Endothelial cell of hepatic sinusoid (primary cell): Measurements from ENCODE around the gene RIN3.

Experiments
- in situ Hi-C: cut with HindIII; loops from 2 replicates; pipeline ENCODE4 v1.10.0; 2017; ENCODE audit warnings: low sequenced_read_pairs

Gene RIN3

DNA sequence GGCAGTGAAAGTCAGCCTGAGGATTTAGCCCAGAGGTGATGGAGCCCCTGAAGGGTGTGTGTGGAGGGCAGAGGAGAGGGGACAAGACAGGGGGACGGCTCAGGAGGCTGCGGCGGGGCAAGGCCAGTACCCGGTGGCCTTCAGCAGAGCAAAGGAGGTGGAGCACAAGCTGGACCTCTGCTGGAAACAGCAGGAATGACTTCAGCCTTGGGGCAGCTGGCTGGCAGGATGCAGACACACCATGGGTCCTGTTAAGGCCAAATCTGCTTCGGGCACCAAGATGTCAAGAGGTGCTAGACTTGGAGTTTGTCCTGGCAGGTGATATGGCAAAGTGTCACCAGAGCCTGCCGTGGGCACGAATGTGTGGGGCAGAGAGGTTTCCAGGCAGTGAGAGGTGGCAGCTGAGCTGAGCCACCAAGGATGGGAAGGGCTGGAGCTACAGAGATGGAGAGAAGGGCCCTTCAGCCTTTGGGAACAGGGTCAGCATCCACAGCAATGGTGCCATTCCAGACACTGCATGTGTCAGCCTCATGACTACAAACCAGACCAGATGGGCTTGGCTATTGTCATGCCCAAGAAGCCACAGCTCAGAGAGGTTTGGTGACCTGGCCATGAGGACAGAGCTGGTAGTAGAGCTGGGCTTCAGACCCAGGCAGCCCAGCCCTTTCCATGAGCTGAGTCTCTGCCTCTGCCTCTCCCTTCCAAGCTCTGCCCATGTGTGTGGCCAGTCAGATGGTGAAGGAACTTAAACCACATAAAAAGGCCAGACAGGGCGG is 142.9 kb downstream of the RIN3 start:
- in situ Hi-C loops, result no loop called here

DNA sequence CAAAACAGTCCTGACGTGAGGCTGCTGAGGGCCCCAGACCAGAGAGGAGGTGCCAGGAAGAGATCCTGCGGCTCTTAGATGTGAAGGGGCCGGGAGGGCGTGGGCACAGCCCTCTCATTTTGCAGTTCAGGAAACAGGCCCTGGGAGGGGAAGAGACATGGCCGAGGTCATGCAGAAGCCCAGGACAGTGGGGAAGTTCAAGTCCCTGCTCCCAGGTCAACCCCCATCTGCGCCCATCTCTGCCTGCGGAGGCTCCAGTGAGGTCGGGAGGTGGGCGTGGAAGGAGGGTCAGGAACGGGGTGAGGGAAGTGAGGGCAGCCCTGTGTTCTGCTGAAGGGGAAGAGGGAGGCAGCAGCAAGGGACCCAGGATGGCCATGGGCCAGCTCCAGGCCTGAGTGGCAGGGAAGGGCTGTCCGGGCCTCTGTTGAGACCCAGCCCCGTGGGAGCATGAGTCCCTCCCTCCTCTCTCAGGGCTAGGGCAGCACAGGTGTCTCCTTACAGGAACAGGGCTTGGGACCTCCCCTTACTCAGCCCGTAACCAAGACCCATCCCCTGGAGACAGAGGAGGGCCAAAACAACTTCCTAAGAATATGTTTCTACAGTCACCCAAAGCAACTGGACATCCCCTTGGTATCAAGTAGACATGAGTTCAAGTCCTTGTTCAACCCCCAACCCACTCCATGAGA is 144.0 kb downstream of the RIN3 start:
- in situ Hi-C loops, result no loop called here

DNA sequence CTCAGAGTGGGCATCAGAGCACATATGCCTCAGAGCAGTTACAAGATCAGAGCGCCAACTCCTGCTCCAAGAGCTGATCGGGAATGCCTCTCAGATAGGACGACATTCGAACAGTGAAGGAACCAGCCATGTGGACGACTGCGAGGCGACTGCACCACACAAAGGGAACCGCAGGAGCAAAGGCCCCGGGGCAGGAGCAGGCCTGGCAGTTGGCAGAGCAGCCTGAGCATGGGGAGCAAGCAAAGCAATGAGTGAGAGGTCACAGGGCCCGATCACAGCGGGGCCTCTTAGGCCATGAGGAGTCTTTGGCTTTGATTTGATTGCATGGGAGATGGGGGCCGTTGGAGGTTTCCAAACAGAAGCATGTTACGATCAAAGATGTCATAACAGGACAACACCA is 144.6 kb downstream of the RIN3 start:
- in situ Hi-C loops, result no loop called here

DNA sequence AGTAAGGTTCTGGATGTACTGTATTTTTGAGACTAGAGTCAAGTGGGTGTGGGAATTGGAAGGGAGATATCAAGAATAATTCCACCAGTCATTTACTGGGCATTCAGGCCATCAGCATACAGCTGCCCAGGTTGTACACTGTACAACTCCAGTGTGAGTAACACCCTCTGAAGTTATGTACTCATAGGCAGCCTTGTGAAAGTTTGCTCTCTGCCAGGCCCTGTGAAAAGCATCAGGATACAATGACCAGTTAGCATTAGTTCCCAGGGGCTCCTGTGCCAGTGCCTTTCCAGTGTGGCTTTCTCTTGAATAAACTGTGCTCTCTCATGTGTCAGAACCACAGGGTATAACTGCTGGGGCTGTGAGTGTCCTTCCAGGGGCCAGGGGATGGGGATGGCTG is 145.1 kb downstream of the RIN3 start:
- in situ Hi-C loops, result no loop called here

DNA sequence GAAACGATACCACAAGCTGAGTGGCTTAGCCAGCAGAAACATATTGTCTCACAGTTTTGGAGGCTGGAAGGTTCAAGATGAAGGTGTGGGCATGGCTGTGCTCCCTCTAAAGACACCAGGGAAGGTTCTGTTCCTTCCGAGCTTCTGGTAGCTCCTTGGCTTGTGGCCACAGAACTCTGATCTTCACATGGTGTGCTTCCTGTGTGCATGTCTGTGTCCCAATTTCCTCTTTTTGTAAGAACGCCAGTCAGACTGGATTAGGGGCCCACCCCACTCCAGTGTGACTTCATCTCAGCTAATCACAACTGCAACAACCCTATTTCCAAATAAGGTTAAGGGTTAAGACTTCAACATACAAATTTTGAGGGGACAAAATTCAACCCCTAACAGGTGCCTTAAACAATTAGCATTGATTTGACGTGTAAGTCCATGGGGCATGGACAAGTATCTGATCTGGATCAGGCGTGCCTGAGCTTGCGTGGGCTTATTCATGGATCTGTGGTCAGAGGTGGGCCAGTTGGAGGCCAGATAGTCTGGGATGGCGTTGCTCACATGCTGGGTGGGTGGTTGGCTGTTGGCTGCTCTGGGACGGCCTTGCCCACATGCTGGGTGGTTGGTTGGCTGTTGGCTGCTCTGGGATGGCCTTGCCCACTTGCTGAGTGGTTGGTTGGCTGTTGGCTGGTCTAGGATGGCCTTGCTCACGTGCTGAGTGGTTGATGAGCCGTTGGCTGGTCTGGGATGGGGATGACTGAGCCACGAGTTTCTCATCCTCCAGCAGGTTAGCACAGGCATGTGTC is 146.4 kb downstream of the RIN3 start:
- in situ Hi-C loops, result no loop called here

DNA sequence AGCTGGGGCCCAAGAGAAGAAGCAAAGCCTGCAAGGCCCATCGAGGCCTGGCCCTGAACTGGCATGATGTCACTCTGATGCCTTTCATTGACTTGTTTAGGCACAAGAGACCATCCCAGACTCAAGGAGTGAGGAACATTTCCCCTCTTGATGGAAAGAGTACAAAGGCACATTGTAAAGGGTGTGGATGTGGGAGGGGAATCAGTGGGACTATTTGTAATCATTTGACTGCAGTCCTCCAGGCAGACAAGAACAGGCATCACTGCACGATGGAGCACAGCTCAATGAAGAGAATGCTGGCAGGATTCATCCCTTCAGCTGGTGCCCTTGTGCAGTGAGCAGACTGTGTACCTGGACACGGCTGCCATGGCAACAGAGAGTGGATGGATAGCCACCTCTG is 147.0 kb downstream of the RIN3 start:
- in situ Hi-C loops, result no loop called here

DNA sequence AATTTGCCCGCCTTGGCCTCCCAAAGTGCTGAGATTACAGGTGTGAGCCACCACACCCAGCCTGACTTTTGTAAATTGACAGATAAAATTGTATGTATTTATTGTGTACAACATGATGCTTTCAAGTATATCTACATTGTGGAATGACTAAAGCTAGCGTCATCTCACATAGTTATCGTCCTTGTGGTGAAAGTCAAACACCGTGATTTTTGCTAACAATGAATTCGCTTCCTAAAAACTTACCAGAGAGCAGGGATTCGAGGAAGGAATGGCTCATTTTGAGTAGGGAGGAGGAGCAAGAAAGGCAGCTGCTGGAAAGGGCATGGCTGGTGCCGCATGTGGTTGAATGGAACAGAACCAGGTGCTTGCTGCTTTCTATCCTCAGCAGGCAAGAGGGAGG is 149.5 kb downstream of the RIN3 start:
- in situ Hi-C loops, result no loop called here

DNA sequence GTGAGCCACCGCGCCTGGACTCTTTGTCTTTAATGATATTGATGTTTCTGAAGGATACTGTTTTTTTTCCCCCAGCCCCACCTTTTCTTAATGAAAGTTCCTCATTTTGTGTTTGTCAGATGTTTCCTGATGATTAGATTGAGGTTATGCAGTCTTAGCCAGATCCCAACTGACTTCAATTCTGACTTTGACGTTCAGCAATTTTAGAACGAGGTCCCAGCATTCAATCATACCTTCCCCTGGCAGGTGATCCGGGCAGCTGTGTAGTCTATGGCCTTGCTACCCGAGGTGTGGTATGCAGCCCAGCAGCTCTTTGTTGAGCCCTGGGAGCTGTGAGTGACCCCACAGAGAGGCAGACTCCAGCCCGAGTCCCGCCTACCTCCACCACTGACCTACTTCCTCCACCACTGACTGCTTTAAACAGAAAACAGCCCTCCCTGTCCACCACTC is 152.1 kb downstream of the RIN3 start:
- in situ Hi-C loops, result no loop called here

DNA sequence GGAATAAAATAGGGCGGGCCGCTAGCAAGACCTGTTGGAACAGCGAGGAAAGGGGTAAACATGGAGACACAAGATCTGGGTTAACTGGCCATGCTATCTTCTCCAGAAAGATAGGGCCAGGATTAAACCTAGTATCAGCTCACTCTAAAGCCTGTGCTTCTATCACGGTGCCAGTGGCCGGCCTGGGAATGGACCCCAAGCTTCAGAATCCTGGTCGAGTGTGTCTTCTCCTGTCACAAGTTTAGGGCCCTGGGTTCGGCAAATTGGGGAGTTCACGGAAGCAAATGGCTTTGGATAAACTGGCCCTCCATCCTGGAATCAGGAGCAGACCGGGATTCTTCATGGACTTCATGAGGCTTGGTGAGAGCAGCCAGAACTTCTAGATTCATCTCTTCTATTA is 152.7 kb downstream of the RIN3 start:
- in situ Hi-C loops, result no loop called here

DNA sequence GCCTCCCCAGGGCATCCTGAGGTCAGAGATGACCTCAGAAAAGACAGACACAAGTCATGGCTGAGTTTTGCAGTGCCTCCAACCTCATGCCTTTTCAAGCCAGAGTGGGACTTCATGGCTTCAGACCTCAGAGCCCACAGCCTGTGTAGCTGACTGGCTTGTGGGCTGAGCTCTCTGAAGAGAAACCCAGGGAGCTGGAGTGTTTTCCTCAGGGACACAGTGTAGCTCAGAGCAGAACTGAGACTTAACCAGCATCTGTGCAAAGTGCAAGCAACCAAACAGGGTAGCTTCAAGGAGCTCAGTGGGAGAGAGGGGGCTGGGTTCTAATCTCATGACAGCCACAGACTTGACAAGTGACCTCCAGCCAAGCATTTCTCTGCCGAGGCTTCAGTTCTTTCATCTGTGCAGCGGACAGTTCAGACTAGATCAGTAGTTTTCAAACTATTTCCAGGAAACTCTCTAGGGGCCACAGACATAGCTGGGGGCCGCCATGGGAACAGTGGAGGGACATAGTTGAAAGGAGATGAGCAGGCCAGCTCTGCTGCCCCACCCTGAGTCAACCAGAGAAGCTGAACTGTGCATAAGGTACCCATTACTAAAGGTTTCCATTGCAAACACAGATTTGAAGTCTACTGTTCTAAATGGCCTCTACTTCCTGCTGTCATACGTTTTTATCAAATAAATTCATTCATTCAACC is 154.8 kb downstream of the RIN3 start:
- in situ Hi-C loops, result no loop called here

DNA sequence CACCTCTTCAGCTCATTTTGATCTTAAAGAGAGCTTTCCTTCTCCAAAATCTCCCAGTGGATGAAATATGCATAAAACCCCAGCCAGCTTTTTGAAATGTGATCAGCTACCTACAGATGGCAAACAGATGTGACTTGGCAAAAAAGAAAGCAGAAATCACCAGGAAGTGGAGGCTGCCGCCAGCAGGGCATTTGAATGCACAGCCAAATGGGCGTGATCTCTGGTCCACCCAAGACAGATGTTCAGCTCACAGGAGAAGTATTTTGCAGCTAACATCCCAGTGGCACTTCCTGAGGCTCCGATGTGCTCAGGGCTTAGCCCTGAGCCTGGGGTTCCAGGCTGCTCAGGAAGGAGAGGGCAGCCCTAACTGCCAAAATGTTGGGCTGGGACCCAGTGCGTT is 156.6 kb downstream of the RIN3 start:
- in situ Hi-C loops, result loop anchor here (5.0 kb wide), 1 partner anchor 33 kb away; no protein-coding TSS in a partner anchor

DNA sequence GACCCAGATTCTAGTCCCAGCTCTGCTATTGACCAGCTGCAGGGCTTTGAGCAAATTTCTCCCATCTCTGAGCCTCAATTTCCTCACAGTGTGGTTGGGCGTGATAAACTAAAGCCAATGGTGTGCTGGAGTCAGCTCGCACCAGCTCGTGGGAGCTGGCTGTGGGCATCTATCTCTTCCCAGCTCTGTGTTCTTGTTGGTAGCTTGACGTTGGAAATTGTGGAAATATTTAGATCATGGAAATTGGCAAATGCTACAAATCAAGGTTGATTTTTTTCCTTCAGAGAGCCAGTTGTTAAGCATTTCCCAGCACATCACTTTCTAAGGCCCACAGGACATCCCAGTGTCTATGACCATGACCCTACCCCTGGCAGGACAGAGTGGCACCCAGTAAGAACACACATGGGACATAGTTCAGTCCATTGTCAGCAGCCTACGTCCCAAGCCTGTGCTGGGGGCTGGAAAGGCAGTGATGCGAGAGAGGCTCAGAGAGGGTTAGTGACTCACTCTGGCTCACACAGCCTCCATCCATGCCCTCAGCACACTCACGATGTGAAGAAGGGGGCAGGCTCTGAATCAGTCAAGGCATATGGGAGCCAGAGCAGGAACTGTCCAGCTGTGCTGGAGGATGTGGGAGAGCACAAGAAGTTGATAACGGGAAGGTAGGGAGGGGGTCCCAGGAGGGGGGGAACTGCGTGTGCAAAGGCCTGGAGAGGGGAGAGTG is 157.2 kb downstream of the RIN3 start:
- in situ Hi-C loops, result loop anchor here (5.0 kb wide), 1 partner anchor 34 kb away; no protein-coding TSS in a partner anchor

DNA sequence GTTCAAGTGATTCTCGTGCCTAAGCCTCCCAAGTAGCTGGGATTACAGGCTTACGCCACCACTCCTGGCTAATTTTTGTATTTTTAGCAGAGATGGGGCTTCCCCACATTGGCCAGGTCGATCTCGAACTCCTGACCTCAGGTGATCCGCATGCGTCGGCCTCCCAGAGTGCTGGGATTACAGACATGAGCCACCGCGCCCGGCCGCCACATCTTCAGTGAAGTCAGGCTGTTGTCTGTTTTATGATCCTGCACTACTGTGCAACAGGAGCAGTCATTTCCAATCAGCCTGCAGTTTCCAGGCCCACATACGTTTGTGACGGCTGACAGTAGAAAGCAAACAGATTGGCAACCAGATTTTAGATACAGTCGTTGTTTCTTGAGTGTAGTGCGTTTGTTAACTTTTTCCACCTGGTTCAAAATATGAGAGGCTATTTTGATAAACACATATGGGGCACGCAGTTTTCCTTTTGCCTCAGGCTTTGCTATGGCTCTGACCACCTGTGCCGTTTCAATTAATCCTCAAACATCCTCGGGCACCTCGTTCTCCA is 160.1 kb downstream of the RIN3 start:
- in situ Hi-C loops, result loop anchor here (5.0 kb wide), 1 partner anchor 36 kb away; no protein-coding TSS in a partner anchor

DNA sequence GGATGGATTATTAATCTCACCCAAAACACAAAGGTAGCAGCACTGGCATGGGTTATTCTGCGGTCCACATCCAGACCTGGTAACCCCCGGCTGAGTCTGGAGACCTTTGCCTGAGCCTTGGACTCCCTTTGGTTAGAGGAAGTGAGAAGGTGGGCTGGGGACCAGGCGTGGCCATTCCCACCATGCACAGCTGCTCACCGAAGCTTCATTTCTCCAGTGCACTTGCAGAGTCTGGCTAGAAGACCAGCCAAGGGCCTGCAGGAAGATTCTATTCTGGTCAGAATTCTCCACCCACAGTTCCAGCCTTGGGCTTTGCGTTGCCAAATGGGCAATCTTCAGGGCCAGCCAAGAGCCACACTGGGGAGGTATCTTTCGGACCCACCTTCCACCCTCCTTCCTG is 161.8 kb downstream of the RIN3 start:
- in situ Hi-C loops, result no loop called here

DNA sequence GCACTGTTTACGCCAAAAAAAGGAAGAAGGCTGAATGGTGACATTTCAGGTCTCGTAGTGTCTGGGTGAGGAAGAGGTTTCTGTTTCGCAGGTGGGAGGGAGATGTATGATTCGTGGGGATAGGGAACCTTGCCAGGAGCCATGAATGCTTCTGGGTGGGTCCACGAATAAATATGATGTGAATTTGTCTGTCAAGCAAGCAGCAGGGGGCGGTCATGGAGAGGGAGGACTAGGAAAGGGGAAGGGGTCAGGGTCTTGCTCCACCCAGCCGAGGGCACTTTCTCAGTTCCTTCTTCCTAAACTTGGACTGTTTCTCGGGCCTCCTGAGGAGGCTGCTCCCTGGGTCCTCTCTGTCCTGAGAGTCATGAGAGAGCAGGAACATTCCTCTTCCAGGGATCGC is 162.4 kb downstream of the RIN3 start:
- in situ Hi-C loops, result no loop called here

DNA sequence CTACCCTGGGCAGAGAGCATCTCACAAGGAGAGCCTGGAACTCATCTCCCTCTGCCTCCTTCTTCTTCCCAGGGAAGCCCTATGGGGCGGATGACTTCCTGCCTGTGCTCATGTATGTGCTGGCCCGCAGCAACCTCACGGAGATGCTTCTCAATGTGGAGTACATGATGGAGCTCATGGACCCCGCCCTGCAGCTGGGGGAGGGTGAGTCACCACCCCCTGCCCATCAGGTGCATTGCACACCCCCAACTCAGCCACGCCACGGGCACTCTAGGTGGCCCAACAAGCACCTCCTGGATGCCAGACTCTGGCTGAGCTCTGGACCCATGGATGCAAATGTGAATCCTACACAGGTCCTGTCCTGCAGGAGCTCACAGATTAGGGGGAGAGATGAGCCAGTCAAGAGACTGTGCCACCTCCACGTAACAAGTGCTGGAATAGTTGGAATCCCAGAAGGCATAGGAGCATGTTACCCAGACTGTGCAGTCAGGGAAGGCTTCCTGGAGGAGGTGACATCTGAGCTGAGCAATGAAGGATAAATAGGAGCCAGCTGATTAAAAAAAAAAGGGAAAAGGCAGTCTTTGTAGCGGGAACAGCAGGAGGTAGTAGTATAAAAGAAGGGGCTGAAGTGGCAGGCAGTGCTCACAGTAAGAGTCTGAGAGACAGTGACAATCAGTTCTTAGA is 163.0 kb downstream of the RIN3 start:
- in situ Hi-C loops, result no loop called here

DNA sequence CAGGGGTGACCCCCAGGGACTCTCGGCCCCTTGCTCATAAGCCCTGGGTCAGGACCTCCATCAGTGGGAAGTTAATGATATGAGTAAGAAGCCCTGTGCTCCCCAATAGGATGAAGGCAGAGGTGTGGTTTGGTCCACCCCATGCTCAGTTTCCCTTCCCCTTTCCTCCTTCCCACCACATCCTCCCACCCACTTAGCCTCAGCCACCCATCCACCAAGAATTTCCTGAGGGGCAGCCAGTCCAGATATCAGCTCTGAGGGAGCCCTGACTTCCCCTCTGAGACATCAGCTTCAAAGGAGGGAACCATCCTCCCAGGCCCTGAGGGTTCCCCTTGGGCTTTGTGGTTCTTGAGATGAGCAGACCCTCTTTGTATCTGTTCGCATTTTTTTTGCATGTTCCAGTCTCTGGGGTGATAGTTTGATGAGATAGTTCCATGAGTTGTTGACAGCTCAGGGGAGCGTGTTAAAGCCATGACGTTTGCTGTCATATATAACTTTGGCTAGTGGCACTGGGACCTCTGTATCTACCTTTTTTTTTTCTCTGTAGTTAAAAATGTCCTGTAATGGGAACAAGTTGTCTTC is 163.6 kb downstream of the RIN3 start:
- in situ Hi-C loops, result no loop called here

DNA sequence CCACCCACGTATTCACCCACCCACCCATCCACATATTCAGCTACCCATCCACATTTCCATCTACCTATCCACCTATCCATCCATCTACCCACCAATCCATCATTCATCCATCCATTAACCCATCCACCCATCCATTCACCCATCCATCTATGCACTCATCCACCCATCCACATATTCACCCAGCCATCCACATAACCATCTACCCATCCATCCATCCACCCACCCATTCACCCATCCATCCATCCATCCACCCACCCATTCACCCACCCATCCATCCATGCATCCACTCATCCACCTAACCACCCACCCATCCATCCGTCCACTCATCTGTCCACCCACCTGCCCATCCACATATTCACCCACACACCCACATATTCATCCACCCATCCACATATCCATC is 164.4 kb downstream of the RIN3 start:
- in situ Hi-C loops, result no loop called here

DNA sequence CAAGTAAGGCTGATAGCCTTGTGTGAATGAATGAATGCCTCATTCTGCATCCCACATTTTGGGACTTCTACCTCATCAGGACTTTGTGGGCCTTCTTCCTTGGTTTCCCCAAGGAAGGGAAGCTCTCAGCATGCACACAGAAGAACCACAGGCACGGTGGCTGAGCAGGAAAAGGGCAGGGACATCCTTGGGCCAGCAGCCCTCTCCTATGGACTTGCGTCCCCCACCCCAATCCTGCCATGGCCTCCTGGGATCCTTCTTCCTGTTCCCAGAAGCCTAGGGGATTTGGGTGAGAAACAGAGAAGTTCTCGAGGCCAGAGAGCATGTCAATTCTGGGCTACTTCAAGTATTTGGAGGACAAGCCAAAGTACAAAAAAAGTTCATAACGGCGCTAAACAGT is 165.2 kb downstream of the RIN3 start:
- in situ Hi-C loops, result no loop called here
